ENCODE data around the gene TAOK1. TPM values are rescaled to one million over a fixed set of nuclear protein-coding genes. Genes with fewer than 3 reads are reported as not detected.

Gene TAOK1
- total and polyA plus RNA-seq, 2 of the 13 experiments (the other 11 are each of a cell fraction or from before 2014, with no cell fraction given) = 14.1 to 23.0 TPM

- ChIA-PET POLR2A (interaction anchor here (0.8 to 1.6 kb wide), 10 partner anchors 9 to 281 kb away, joined by 3 to 23 read pairs (median 3); partner anchors contain the start of genes ABHD15, ANKRD13B and NUFIP2), CTCF (ENCODE audit: low intra/inter-chr PET ratio, low total read pairs) (interaction anchor here (1.0 to 1.2 kb wide), 2 partner anchors 17 to 43 kb away, joined by 4 to 5 read pairs; no protein-coding TSS in a partner anchor)
- H3K79me2 ChIP-seq (ENCODE audit: insufficient read depth, low read length) = no peaks in the 10 kb centered on the region
- peaks cover 5 to 17% of the 10 kb centered on the region in 2 experiments; a peak in 4 of 5 replicates for H3K36me3 ChIP-seq (replicated peaks in 1 of 2; ENCODE audit: control insufficient read depth in 1 of 2, insufficient read depth in 2 of 2, low read length in 2 of 2)
- ATAC-seq = peak; percentile 95
- no peaks in the 10 kb centered on the region for H3K27me3 ChIP-seq (ENCODE audit: control insufficient read depth in 1 of 2, insufficient read depth in 2 of 2, low read length in 2 of 2)
- H3K9me3 ChIP-seq (ENCODE audit: low read length) = no peaks in the 10 kb centered on the region
- in situ Hi-C loops (cut with HindIII; ENCODE audit: extremely low pct_ligation_motif_present, low pct_unique_long_range_greater_than_20kb) = no loop called here
- FAIRE-seq = peak; percentile 96
- peak overlapping the region; percentile 59 for H3K4me2 ChIP-seq (ENCODE audit: low read depth, low read length)
- DNase-seq (ENCODE audit: low spot score) = peak; percentile 90
- no peaks in the 10 kb centered on the region for H4K20me1 ChIP-seq (ENCODE audit: insufficient read depth, low read length)
- WGBS (ENCODE audit: low lambda C conversion rate) = 0% methylated on average over 6 of the region's 17 CpGs
- peak overlapping the region in 1 of 3 experiments; percentile 30; a peak in 1 of 6 replicates for H3K4me3 ChIP-seq (replicated peaks in 1 of 3; ENCODE audit: insufficient read depth in 1 of 3, low read depth in 2 of 3, low read length in 3 of 3)
- H3K9ac ChIP-seq (ENCODE audit: insufficient read depth, low read depth, low read length) = no peak overlapping the region
- H3K4me1 ChIP-seq (ENCODE audit: insufficient read depth, low read length) = peaks cover 23% of the 10 kb centered on the region
- intact Hi-C loops (cut with micrococcal nuclease; ENCODE audit: unreplicated experiment) = loop anchor here (2.0 kb wide), 1 partner anchor 16 kb away; no protein-coding TSS in a partner anchor
- H2AFZ ChIP-seq (ENCODE audit: low read length) = no peak overlapping the region
- TSS peak; percentile 45 for BruUV-seq (replicated peaks)
- peak overlapping the region; percentile 60 for H3K27ac ChIP-seq (ENCODE audit: extremely low read length, insufficient read depth, low read length)
- TF ChIP-seq PHF21A (CRISPR knock-in tag; IDR thresholded peaks at IDR 0.05) (peak; percentile 86), HIVEP1 (CRISPR knock-in tag; IDR thresholded peaks at IDR 0.05) (peak; percentile 81), NPAS2 (CRISPR knock-in tag; IDR thresholded peaks at IDR 0.05; ENCODE audit: borderline replicate concordance) (no peak), ZNF232 (CRISPR knock-in tag; IDR thresholded peaks at IDR 0.05; ENCODE audit: borderline replicate concordance) (peak; percentile 23; the same call in 1 of the 2 replicates), DNMT3B (CRISPR knock-in tag; conservative IDR thresholded peaks at IDR 0.05) (no peak; the same call in 1 of the 2 replicates), RBFOX2 (IDR thresholded peaks at IDR 0.05; ENCODE audit: low read depth, low read length) (peak; percentile 61), CSRNP1 (CRISPR knock-in tag; IDR thresholded peaks at IDR 0.05) (peak; percentile 88), FOXA1 (IDR thresholded peaks at IDR 0.05) (no peak), FOXA1 (CRISPR knock-in tag; IDR thresholded peaks at IDR 0.05) (no peak), MAF1 (CRISPR knock-in tag; IDR thresholded peaks at IDR 0.05; ENCODE audit: borderline replicate concordance) (no peak), WIZ (CRISPR knock-in tag; IDR thresholded peaks at IDR 0.05) (no peak; the same call in 1 of the 2 replicates), ZNF138 (CRISPR knock-in tag; IDR thresholded peaks at IDR 0.05; ENCODE audit: low read depth) (no peak), SSRP1 (CRISPR knock-in tag; IDR thresholded peaks at IDR 0.05) (no peak), NCOA5 (CRISPR knock-in tag; IDR thresholded peaks at IDR 0.05) (no peak), RARA (CRISPR knock-in tag; IDR thresholded peaks at IDR 0.05) (peak; percentile 47), BRF2 (CRISPR knock-in tag; IDR thresholded peaks at IDR 0.05) (0 out of 2 replicates have a peak, but pooled peaks have one; percentile 70), FOXM1 (CRISPR knock-in tag; IDR thresholded peaks at IDR 0.05) (no peak), STAG1 (CRISPR knock-in tag; IDR thresholded peaks at IDR 0.05) (peak; percentile 13; the same call in 1 of the 2 replicates), NRL (CRISPR knock-in tag; IDR thresholded peaks at IDR 0.05; ENCODE audit: borderline replicate concordance) (no peak), SCMH1 (CRISPR knock-in tag; IDR thresholded peaks at IDR 0.05; ENCODE audit: borderline replicate concordance) (no peak), RFX1 (IDR thresholded peaks at IDR 0.05) (no peak), MIER2 (CRISPR knock-in tag; IDR thresholded peaks at IDR 0.05) (no peak)
Observed at GRCh38 chr17:29574732-29575510, 184.8 kb downstream of the TAOK1 start.

Measured in HepG2 (cell line).